Effector CD4-positive, alpha-beta T cell (primary cell): Measurements from ENCODE around the gene OVOL2.
"Not testable (repeated sequence)": the region's sequence is repeated elsewhere in the genome, so short reads cannot be mapped to it uniquely, and the experiment has no call there.

Experiments used
- DNase-seq: peaks from one replicate; pipeline ENCODE4 v3.0.0-alpha.2; 2020

The OVOL2 gene

DNA sequence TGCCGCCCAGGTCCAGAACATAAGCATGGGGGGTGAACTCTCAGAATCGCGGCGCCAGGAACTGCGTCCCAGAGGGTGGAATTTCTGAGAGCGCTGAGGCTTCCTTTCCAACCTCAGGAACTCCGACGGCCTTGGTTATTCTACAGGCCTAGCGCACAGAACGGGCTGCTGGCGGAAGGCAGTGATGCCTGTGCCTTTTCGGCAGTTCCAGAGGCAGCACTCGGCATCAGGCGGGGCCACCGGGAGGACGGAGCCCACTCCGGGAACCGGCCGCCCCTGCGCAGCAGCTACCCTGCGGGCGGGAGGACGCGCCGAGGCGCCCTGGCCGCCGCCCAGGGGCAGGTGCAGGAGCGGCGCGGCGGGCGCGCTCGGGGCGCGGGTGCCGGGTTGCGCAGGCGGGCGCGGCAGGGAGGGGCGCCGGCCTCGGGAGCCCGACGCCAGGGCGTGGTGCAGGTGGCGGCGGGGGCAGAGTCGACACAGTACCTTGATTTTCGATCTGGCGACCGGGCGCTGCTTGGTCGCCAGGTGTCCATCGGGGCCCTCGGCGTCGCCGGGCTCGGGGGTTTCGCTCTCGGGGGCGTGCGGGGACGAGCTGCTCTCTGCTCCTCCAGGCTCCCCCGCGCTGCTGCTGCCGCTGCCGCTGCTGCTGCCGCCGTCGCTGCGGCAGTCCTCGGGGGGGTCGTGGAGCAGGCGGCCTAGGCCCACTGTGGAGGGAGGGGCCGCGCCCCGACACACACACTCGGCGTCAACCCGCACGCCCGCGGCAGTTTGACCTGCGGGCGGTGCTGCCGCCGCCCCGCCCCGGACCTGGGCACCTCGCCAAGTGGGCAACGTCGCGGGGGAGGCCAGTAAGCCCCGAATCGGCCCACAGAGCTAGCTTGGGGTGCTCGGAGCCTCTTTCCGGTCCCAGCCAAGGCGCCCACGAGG lies 1.3 kb downstream of the OVOL2 start:
- no peak for DNase-seq

DNA sequence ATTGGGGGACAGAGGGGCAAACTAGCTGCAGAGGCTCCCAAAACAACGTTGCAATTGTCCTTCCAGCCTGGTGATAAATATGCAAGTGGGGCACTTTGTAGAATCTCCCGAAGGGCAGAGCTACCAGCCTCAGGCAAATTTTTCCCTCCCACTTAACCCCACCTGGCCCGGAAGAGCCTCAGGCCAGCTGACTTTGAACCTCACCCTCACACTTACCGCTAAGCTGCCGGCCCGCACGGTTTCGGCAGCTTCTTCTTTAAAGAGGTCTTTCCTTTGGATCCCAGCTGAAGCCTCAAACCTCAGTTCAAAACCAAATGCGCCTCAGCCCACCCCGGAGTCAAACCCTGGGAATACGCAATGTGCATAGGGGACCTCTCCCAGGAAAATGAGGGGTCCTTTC lies 2.5 kb downstream of the OVOL2 start:
- no peak for DNase-seq

DNA sequence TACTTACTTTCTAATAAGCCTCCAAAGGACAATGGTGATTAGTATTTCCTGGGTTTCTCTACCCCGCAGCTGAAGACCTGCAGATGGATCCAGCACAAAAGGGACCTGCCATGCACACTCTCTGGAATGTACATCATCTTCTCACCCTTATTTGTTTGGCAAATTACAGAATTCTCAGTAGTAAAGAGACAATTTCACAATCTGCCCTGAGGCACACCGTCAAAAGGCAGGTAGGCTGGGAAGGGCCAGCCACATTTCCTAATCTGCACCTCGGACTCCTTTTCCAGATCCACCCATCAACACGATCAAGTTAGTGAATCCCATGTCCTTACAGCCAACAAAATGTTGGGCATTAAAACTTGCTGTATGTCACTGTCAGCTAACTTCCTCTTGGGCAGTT lies 4.9 kb downstream of the OVOL2 start:
- no peak for DNase-seq

DNA sequence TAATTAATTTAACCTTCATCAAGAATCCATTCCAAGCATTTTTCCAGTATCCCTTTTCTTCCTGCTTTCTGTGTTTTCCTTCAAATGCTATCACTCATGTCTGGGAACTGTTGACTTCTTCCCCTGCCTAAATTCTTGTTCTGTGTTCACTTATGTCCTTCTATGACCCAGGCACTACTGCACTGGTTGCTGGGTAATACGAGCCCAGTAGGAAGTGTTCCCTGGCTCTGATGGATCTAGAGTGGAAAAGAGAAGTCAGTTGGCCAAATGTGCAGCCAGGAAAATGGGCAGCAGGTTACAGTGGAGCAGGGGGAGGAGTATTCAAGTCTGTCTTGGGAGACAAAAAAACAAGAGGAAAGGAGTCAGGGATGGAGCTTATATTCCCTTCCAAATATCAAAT lies 7.1 kb downstream of the OVOL2 start:
- DNase-seq, result no peak

DNA sequence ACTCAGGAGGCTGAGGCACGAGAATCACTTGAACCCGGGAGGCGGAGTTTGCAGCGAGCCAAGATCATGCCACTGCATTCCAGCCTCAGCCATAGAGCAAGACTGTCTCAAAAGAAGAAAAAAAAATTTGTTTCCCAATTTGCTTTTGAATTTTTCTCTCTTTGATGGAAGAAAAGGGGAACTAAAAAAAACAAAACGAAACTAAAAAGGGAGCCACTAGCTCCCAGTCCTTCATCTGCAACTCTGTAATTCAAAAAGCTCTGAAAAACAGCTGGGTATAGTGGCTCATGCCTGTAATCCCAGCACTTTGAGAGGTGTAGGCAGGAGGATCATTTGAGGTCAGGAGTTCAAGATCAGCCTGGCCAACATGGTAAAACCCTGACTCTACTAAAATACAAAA lies 9.5 kb downstream of the OVOL2 start:
- DNase-seq, result no peak

DNA sequence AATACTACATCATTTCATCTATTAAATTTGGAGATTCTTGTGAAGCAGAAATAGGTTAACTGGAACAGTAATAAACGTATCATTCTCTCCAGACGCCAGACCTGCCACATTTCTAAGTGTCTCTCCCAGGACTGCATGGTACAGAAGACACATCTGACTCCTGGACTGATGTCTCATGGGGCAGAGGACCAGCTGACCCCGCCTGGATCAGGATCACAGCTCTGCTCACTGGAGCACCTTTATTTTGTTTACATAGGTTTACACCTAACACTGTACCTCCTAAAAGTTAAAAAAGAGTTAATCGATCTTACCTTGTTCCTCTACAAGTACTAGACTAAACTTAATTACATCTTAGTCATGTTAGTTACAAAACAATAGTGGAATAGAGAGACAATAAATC lies 11.2 kb downstream of the OVOL2 start:
- no peak for DNase-seq

DNA sequence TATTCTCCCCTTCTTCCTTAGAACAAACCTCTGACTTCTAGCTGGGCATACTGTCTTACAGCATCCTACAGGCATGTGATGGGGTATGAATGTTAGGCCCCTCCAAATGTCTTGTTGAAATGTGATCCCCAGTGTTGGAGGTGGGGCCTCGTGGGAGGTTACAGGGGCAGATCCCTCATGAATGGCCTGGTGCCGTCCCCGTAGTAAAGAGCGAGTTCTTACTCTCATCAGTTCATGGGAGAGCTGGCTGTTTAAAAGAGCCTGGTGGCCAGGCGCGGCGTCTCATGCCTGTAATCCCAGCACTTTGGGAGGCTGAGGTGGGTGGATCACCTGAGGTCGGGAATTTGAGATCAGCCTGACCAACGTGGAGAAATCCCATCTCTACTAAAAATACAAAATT lies 15.5 kb downstream of the OVOL2 start:
- DNase-seq, result no peak

DNA sequence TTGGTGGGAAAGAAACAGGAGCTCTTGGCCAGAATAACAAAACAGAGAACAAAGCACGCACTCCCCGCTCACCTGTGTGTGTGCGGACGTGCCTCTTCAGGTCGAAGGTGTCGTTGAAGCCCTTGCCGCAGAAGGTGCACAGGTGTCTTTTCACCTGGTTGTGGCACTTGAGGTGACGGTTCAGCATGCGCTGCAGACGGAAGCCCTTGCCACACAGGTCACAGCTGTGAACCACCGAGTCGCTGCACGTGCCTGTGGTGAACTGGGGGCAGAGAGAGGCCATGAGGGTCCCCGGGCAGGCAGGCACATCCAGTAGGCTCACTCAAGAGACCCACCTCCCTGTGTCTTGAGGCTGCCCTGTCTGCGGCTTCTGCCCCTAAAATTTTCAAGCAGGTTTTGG lies 16.3 kb downstream of the OVOL2 start:
- DNase-seq, result no peak

- no peak for DNase-seq
Measured at GRCh38 chr20:18039063-18039462, 18.7 kb downstream of the OVOL2 start.

DNA sequence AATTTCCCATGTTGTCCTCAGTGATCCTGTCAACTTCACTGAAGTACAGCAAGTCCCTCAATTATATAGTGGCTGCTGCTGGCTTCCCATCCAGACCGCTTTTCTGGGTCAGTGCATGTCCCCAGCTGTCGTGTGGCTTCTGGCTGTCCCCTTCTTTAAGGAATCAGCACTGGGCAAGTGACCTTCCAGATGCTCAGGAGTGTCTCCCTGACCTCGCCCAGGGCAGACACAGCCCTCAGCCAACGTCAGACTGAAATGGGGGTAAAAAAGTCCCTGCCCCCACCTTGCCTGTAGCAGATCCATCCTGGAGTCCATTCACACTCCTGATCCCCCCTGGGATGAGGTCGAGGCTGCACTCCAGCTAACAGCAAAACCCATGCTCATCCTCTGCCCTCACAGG lies 23.7 kb downstream of the OVOL2 start:
- no peak for DNase-seq

GRCh38 chr20:18032977-18033892 lies 24.5 kb downstream of the OVOL2 start:
- DNase-seq, result no peak

GRCh38 chr20:18031888-18032509 lies 25.7 kb downstream of the OVOL2 start:
- DNase-seq, result no peak

DNA sequence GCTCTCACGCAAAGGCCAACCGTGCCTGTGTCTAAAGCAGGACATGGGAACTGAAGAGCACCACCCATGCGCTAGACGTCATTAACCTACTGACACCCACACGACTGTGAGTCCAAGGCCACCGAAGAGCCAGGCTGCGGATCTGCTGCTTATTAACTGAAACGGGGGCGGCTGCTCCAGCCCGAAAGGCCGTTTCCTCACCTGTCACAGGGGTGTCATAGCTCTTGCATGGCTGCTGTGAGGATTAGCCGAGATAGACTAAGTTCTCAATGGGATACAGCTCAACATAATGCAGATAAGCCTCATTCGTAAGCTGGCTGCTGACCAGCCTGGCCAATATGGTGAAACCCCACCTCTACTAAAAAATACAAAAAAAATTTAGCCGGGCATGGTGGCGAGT lies 26.7 kb downstream of the OVOL2 start:
- DNase-seq, result no peak

DNA sequence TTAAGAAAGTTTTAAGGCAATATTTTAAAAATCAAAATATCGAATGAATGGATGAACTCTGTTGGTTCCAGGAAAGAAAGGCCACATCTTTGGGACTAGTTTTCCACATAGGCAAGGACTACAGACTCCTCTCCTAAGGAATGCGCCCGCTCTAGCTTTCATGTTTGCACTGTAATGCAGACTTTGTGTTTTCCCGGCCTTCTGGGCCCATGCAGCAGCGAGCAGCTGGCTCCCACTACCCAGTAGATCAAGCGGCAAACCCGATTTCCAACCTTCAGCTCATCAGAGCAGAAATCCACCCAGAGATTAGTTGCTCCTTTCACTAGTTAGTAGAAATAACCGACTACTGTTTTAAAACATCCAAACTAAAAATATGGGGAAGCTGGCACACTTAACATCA lies 27.7 kb downstream of the OVOL2 start:
- no peak for DNase-seq

DNA sequence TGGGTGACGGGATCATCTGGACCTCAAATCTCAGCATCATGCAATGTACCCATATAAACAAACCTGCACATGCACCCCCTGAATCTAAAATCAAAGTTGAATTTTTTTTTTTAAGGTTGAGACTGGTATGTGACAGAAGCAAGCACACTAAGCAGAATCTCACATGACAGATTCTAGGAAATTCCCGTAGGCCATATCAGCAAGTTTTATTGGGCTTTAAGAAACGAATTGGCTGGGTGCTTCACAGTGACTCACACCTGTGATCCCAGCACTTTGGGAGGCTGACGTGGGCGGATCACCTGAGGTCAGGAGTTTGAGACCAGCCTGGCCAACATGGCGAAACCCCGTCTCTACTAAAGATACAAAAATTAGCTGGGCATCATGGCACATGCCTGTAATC lies 30.7 kb downstream of the OVOL2 start:
- DNase-seq, result not testable (repeated sequence)

GRCh38 chr20:18024606-18025127 lies 33.0 kb downstream of the OVOL2 start:
- no peak for DNase-seq

- no peak for DNase-seq
Measured at GRCh38 chr20:18020931-18021330, 36.8 kb downstream of the OVOL2 start.

GRCh38 chr20:18019068-18019467 lies 38.6 kb downstream of the OVOL2 start:
- DNase-seq, result no peak

GRCh38 chr20:18018100-18018499 lies 39.6 kb downstream of the OVOL2 start:
- DNase-seq, result no peak

- DNase-seq, result no peak
Measured at GRCh38 chr20:18016772-18017171, 40.9 kb downstream of the OVOL2 start.

- no peak for DNase-seq
Measured at GRCh38 chr20:18014411-18014810, 43.3 kb downstream of the OVOL2 start.

- DNase-seq, result no peak
Measured at GRCh38 chr20:18012901-18013300, 44.8 kb downstream of the OVOL2 start.
